Breast epithelium (tissue), 3 donors: ENCODE data around the gene FHOD3.

ENCODE experiments used
- CTCF ChIP-seq, 3 donors: fragments of 450-650 bp; IDR thresholded peaks; one replicate each; pipeline ENCODE4 v1.5.1; 2016 to 2017; ENCODE audit warnings: antibody characterized with exemption in 3 of 3, mild to moderate bottlenecking in 3 of 3, moderate library complexity in 3 of 3
- POLR2A ChIP-seq: fragments of 450-650 bp; IDR thresholded peaks from one replicate; pipeline ENCODE4 v1.6.1; 2016; ENCODE audit warnings: antibody characterized with exemption, mild to moderate bottlenecking, moderate library complexity
- POLR2AphosphoS5 ChIP-seq, 3 donors: sonication (generic); formaldehyde crosslinking; IDR thresholded peaks; one replicate each; pipeline ENCODE4 v1.6.1; 2017; ENCODE audit warnings: antibody characterized with exemption in 3 of 3

- TF ChIP-seq POLR2A (no peak), CTCF (IDR thresholded peaks at IDR 0.05) (no peak), POLR2AphosphoS5 (IDR thresholded peaks at IDR 0.05) (no peak)
Measured at GRCh38 chr18:36274083-36274715, 23.3 kb upstream of the FHOD3 start.
